AG04449 (cell line): ENCODE results near the gene GRID2IP.

Experiments
- CTCF ChIA-PET: fragments of 350-600 bp; formaldehyde crosslinking; extraction: SDS; loops from one replicate; lab custom pipeline; 2021; ENCODE audit warnings: antibody characterized with exemption; lab: Yijun Ruan, JAX
- POLR2A ChIA-PET: fragments of 400-600, 350-600 bp; formaldehyde crosslinking; extraction: SDS; loops from one replicate; lab custom pipeline; 2020; ENCODE audit warnings: antibody characterized with exemption, inconsistent platforms; lab: Yijun Ruan, JAX
- DNase-seq: peaks from one replicate; pipeline ENCODE4 v3.0.0-alpha.2; 2010; ENCODE audit warnings: low read depth, low spot score
- H3K4me3 ChIP-seq: 2 replicates; pipeline ENCODE4 v1.5.1; 2011; ENCODE audit warnings: low read depth, mild to moderate bottlenecking, control low read depth, low read length
- TF ChIP-seq, protein P1 (sequence below): IDR thresholded peaks from one replicate; pipeline ENCODE4 v1.5.1; 2011; ENCODE audit warnings: mild to moderate bottlenecking, moderate library complexity, low read length, control low read depth, inconsistent platforms; ENCODE audit not compliant: insufficient read depth; ENCODE audit errors: missing control alignments

GRID2IP gene

DNA sequence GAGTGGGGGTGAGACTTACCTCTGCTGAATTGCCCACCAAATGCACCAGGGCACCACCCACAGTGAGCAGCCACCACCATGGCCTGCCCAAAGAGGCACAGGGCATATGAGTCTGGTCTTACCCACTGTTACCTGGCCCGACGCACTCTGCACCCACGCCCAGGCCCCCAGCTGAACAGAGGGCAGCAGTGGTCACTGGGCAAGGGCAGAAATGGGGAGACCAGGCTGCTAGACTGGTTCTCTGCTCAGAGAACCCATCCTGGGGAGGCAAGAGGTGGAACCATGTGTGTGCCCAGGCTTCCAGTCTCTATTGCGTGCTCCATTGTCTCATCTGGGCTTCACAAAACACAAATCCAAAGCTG is 64.1 kb downstream of the GRID2IP start:
- H3K4me3 ChIP-seq, result no peak overlapping the region
- ChIA-PET CTCF (no interaction called here), POLR2A (no interaction called here)
- TF ChIP-seq, protein P1, sequence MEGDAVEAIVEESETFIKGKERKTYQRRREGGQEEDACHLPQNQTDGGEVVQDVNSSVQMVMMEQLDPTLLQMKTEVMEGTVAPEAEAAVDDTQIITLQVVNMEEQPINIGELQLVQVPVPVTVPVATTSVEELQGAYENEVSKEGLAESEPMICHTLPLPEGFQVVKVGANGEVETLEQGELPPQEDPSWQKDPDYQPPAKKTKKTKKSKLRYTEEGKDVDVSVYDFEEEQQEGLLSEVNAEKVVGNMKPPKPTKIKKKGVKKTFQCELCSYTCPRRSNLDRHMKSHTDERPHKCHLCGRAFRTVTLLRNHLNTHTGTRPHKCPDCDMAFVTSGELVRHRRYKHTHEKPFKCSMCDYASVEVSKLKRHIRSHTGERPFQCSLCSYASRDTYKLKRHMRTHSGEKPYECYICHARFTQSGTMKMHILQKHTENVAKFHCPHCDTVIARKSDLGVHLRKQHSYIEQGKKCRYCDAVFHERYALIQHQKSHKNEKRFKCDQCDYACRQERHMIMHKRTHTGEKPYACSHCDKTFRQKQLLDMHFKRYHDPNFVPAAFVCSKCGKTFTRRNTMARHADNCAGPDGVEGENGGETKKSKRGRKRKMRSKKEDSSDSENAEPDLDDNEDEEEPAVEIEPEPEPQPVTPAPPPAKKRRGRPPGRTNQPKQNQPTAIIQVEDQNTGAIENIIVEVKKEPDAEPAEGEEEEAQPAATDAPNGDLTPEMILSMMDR, result no peak
- no peak for DNase-seq

DNA sequence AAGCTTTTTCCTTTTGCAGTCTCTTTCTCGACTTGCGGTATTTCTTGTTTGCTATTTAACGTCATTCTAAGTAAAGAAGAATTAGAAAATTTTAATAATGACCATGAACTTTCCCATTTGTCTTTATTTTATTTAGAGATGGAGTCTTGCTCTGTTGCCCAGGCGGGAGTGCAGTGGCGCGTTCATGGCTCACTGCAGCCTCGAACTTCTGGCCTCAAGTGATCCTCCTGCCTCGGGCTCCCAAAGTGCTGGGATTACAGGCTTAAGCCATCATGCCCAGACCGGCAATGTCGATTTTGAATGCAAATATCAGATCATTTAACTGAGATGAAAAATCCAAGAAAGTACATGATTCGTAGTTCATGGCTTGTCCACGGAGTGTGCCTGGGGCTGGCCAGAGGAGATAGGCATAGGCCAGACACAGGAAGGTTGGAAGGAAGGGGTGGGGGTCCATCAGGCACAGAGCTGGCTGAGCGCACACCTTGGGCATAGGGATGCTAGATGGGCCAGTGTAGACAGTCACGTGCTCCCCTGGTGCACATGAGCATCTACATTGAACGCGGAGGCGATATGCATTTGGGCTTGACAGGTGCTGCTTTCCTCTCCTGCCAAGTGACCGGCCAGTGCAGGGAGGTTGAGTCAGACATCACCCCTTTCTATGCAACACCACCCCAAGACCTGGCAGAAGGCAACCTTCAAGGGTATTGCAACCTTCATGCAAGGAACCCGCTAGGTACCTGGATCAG is 64.7 kb downstream of the GRID2IP start:
- no peak for DNase-seq
- no peak overlapping the region for H3K4me3 ChIP-seq
- TF ChIP-seq, protein P1, result no peak
- ChIA-PET CTCF (no interaction called here), POLR2A (no interaction called here)

DNA sequence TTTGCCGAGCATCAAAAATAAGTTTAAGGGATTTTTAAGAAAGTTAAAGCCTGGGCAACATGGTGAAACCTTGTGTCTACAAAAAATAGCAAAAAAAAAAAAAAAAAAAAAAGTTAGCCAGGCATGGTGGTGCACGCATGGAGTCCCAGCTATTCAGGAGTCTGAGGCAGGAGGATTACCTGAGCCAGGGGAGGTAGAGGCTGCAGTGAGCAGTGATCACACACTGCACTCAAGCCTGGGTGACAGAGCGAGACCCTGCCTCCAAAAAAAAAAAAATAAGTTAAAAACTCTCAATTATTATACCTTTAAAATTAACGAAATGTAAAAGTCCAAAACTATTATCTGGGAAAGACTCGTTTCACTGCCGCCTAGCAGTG is 68.5 kb downstream of the GRID2IP start:
- TF ChIP-seq, protein P1, result no peak
- POLR2A ChIA-PET, result no interaction called here
- H3K4me3 ChIP-seq, result peak overlapping the region; percentile 91
- CTCF ChIA-PET, result no interaction called here
- DNase-seq, result no peak

DNA sequence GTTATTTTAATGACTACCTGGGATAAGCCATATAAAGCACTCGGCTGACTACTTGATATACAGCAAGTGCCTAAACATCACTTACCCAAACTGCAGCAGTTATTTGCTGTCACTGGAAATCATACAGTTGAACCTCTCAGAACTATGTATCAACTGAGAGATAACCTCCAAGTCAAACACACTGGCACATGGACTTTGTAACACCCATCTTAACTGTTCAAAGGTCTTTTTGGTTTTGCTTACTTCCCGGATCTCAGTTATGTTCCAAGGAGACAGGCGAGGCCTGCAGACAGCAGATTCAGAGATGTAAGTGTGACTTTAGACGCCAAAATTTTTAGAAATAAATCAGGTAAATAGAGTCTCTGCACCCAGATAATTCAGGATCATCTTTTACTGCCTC is 69.0 kb downstream of the GRID2IP start:
- no peak for DNase-seq
- ChIA-PET POLR2A (no interaction called here), CTCF (no interaction called here)
- TF ChIP-seq, protein P1, result no peak
- peak overlapping the region; percentile 91 for H3K4me3 ChIP-seq

DNA sequence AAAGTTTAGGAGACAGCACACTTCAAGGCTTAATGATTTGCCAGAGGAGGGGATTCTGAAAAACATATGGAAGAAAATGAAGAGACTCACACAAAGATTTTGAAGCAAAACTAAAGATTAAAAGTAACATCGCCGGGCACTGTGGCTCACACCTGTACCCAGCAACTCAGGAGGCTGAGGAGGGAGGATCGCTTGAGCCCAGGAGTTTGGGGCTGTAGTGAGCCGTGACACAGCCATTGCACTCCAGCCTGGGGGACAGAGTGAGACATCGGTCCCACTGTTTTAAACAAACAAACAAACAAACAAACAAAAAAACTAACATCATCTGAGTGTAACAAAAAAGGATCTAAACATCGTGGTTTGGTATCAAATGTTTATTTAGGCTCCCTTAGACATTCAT is 69.8 kb downstream of the GRID2IP start:
- CTCF ChIA-PET, result no interaction called here
- TF ChIP-seq, protein P1, result no peak
- H3K4me3 ChIP-seq, result peak overlapping the region; percentile 32
- no peak for DNase-seq
- POLR2A ChIA-PET, result no interaction called here

DNA sequence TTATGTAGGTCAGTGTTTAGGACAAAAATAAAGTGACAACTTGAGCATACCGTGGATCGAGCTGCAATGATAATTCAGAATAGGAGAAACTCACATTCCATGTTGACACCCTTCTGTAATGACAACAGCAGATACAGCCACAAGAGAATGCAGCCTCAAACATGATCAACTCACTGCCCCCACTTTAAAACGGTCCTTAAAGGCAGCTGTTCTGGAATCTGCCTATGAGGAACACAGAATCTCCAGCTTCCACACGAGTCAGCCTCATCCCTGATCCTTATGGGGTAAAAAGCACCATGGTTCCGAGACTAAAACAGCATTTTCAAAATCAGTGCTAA is 71.0 kb downstream of the GRID2IP start:
- CTCF ChIA-PET, result no interaction called here

More for the DNA sequence above, 71.0 kb downstream of the GRID2IP start:
- no peak for DNase-seq
- no peak overlapping the region for H3K4me3 ChIP-seq
- POLR2A ChIA-PET, result interaction anchor here (0.5 to 1.4 kb wide), 3 partner anchors 13 to 207 kb away, joined by 3 to 7 read pairs (median 3); no protein-coding TSS in a partner anchor
- TF ChIP-seq, protein P1, result no peak
